Adrenal gland (tissue), 5 donors: ENCODE results near the gene SLC22A17.

Source experiments
- CTCF ChIP-seq, 6 experiments: fragments of 450-650 bp in 4 of 6; fragments of 200-600 bp in 2 of 6; sonication (generic) in 1 of 6; IDR thresholded peaks; 1 replicate in 5 of 6; 2 replicates in 1 of 6; pipeline versions ENCODE4 v1.5.1 to v1.8.0; 2016 to 2021; ENCODE audit warnings: antibody characterized with exemption in 6 of 6, mild to moderate bottlenecking in 2 of 6, moderate library complexity in 1 of 6
- POLR2A ChIP-seq, 2 donors: fragments of 450-650 bp; IDR thresholded peaks; one replicate each; pipeline ENCODE4 v1.6.1; 2017; ENCODE audit warnings: antibody characterized with exemption in 2 of 2, mild to moderate bottlenecking in 2 of 2, moderate library complexity in 1 of 2
- donor health status: DM: no; HTN: no; CAD: no.

GRCh38 chr14:23323838-23324454 is 28.7 kb downstream of the SLC22A17 start:
- TF ChIP-seq CTCF (IDR thresholded peaks at IDR 0.05): no peak
- no peak for TF ChIP-seq POLR2A (IDR thresholded peaks at IDR 0.05)
